Astrocyte of the hippocampus (primary cell): ENCODE data around the gene AK2.
"Not testable (repeated sequence)": the region's sequence is repeated elsewhere in the genome, so short reads cannot be mapped to it uniquely, and the experiment has no call there.

Source experiments
- DNase-seq: peaks from one replicate; pipeline ENCODE4 v3.0.0; 2011; ENCODE audit warnings: low read depth, low spot score

Gene AK2

GRCh38 chr1:33024430-33025179, 12.1 kb downstream of the AK2 start:
- DNase-seq = not testable (repeated sequence)

- no peak for DNase-seq
Observed at GRCh38 chr1:33022650-33023200, 14.0 kb downstream of the AK2 start.

GRCh38 chr1:33021567-33022431, 14.9 kb downstream of the AK2 start:
- no peak for DNase-seq

GRCh38 chr1:33018112-33018511, 18.6 kb downstream of the AK2 start:
- DNase-seq = no peak

- peak; percentile 76 for DNase-seq
Observed at GRCh38 chr1:33017175-33017574, 19.5 kb downstream of the AK2 start.

- DNase-seq = peak; percentile 61
Observed at GRCh38 chr1:33015216-33015615, 21.5 kb downstream of the AK2 start.

GRCh38 chr1:33014464-33015163, 22.1 kb downstream of the AK2 start:
- DNase-seq = no peak

DNA sequence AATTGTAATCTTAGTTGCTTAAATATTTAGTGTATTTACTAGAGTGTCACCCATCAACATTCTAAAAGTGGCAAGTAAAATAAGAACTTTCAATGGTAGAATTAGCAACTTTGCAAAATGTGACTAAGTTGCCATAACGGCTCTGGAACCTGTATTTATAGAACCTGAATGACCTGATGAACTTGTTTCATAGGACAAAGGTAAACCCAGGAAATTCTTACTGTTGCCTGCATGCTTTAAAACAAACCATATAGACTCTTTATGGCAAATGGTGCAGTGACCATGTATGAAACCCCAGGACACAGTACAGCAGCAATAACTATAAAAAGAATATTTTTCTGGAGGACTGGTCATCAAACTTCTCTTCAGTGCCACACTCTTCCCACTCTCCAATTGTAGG, 22.9 kb downstream of the AK2 start:
- no peak for DNase-seq

- no peak for DNase-seq
Observed at GRCh38 chr1:33012165-33012564, 24.5 kb downstream of the AK2 start.

DNA sequence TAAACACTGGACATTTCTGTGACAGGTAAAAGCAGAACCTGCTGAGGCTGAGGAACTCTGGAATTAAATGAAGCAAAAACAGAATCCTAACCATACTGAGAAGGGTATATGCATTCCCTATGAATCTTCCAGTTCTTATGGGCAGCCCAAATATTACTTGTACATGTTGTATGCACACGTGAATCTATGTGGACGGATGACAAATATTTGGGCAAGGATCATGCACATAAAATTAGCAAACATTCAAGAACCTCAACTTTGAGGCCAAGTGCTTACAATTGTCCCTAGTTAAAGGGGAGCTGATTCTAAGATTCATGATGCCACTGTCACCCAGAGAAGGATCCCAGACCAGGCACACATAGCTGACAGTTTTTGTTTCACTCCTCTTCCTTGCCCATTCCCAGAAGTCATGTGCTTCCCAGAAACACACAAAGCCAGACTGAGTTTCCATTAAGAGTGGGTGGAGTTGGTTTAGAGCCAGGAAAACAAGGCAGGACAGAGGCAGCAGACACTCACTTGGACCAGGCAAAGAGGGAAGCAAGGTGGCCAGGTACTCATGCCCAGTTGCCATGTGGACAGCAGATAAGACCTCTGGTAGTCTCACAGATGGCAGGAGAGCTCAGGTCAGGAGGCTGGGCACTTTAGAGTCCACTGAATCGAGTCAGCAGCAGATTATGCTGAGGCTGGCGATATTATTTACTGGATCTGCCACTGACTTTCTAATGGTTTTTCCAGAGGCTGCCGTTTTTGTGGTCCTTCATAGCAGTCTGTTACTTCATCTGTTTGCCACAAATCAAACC, 25.6 kb downstream of the AK2 start:
- DNase-seq = peak; percentile 72

- no peak for DNase-seq
Observed at GRCh38 chr1:33009561-33009960, 27.1 kb downstream of the AK2 start.

GRCh38 chr1:33008051-33008914, 28.4 kb downstream of the AK2 start:
- peak; percentile 45 for DNase-seq

GRCh38 chr1:33007190-33008050, 29.3 kb downstream of the AK2 start:
- DNase-seq = peak; percentile 93

DNA sequence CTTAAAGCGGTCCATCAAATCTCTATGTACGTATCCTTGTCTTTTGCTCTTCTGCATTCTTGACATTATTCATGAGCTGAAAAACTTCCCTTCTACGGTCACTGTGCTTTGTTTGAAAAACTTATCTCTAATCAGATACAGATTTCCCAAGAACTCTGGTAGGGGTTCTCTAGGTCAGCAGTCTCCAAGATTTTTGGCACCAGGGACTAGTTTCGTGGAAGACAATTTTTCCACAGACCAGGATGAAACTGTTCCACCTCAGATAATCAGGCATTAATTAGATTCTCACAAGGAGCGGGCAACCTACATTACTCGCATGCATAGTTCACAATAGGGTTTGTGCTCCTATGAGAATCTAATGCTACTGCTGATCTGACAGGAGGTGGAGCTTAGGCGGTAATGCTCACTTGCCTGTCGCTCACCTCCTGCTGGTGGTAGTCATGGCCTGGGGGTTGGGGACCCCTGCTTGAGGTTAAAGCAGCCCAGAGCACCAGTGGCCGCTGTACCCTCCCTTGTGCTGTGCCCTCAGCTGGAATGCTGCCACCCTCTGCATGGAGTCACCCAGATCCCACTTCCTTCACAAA, 30.8 kb downstream of the AK2 start:
- peak; percentile 53 for DNase-seq

DNA sequence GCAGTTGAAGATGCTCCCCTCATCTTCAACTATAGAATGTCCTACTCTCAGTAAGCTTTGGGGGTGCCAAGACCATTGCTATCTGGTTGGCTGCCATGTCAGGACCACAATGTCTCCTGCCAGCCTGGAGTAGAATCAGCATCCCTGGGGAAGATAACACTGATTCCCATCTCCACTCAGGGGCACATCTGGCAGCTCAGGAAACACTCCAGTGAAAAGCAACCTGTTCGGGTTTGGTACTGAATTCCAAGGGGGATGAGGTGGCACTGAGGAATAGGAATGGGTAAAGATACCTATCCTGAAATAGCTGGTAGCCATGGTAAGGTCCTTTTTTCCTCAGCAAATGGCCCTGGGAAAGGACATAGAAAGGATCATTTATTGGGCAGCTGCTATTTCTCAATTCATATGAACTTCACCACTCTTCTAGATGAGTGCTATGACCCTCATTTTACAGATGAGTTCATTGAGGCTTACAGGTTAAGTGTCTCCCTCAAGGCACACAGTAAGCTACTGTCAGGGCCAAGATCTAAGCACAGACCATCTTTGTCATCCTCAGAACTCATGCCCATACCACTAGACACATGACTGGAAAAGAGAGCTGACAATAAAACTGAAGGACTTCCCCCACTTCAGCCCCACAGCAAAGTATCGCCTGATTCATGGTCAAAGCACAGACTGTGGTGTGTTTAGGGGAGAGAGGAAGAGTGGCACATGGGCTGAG, 31.4 kb downstream of the AK2 start:
- no peak for DNase-seq

DNA sequence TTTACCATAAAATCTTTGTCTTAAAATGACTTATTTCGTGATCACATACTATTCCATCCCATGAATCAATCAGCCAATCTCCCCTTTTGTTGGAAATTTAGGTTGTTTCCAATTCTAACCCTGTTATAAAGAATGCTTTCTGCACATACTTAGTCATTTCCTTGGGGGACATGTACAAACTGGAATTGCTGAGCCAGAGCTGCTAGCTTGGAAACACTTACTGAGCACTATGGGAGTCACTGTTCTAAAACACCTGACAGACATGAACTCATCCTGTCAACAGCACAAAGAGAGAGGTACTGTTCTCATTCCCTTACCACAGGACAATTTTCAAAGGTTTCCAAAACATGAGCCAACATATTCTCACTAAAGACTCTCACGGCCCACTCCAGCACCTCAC, 32.1 kb downstream of the AK2 start:
- DNase-seq = no peak

- DNase-seq = no peak
Observed at GRCh38 chr1:33003657-33004056, 33.0 kb downstream of the AK2 start.

GRCh38 chr1:33002006-33002405, 34.7 kb downstream of the AK2 start:
- DNase-seq = no peak
